Smooth muscle cell (in vitro differentiated cells): ENCODE data around the gene SIPA1L3. TPM values are rescaled to one million over a fixed set of nuclear protein-coding genes. Genes with fewer than 3 reads are reported as not detected.

Experiments
- DNase-seq: peaks from one replicate; lab custom pipeline; 2025; ENCODE audit not compliant: unreplicated experiment; lab: John Stamatoyannopoulos, UW
- H2AFZ ChIP-seq: fragments of 200-600 bp; sonication (generic); 2 replicates; pipeline ENCODE4 v1.6.0; 2016; ENCODE audit warnings: antibody characterized with exemption, low read depth, mild to moderate bottlenecking
- H3F3A ChIP-seq: fragments of 200-600 bp; sonication (generic); 2 replicates; pipeline ENCODE4 v1.6.0; 2017; ENCODE audit warnings: antibody characterized with exemption, low read depth
- H3K27ac ChIP-seq: fragments of 200-600 bp; sonication (generic); 2 replicates; pipeline ENCODE4 v1.5.1; 2016; ENCODE audit warnings: low read depth, mild to moderate bottlenecking
- H3K27me3 ChIP-seq: fragments of 200-600 bp; sonication (generic); 2 replicates; pipeline ENCODE4 v1.6.1; 2016; ENCODE audit warnings: low read depth, mild to moderate bottlenecking
- H3K36me3 ChIP-seq: fragments of 200-600 bp; sonication (generic); 2 replicates; pipeline ENCODE4 v1.5.1; 2016; ENCODE audit warnings: low read depth
- H3K4me1 ChIP-seq: fragments of 200-600 bp; sonication (generic); 2 replicates; pipeline ENCODE4 v1.5.1; 2016; ENCODE audit warnings: low read depth
- H3K4me2 ChIP-seq: fragments of 200-600 bp; sonication (generic); 2 replicates; pipeline ENCODE4 v1.6.0; 2016; ENCODE audit warnings: mild to moderate bottlenecking
- H3K4me3 ChIP-seq: fragments of 200-600 bp; sonication (generic); 2 replicates; pipeline ENCODE4 v1.5.1; 2016; ENCODE audit warnings: mild to moderate bottlenecking
- H3K79me2 ChIP-seq: fragments of 200-600 bp; sonication (generic); 2 replicates; pipeline ENCODE4 v1.6.0; 2016; ENCODE audit warnings: low read depth, mild to moderate bottlenecking
- H3K9ac ChIP-seq: fragments of 200-600 bp; sonication (generic); 2 replicates; pipeline ENCODE4 v1.6.0; 2016; ENCODE audit warnings: low read depth
- H3K9me3 ChIP-seq: fragments of 200-600 bp; sonication (generic); replicated peaks from 2 replicates; pipeline ENCODE4 v1.5.1; 2016; ENCODE audit warnings: low read depth
- H4K20me1 ChIP-seq: fragments of 200-600 bp; sonication (generic); 2 replicates; pipeline ENCODE4 v1.6.0; 2016; ENCODE audit warnings: low read depth
- WGBS: methylation state at CpG from one replicate; pipeline ENCODE4 v1.1.7; 2016; ENCODE audit warnings: low lambda C conversion rate; 5-methylcytosine and 5-hydroxymethylcytosine counted together
- polyA plus RNA-seq: library from polyadenylated mRNA; unstranded; fragments of >200 nt; fragmentation: Nextera tagmentation; extraction: Ambion mirVana; gene quantifications from 2 replicates; pipeline ENCODE4 v1.2.1, GENCODE V29; 2016
- total RNA-seq: library from RNA; depleted of rRNA; stranded (reverse); fragments of >200 nt; gene quantifications from 2 replicates; pipeline ENCODE4 v1.2.3, GENCODE V29; 2014
- TF ChIP-seq, protein P1 (sequence below): fragments of 200-600 bp; sonication (generic); IDR thresholded peaks from 2 replicates; pipeline ENCODE4 v1.5.1; 2017; ENCODE audit warnings: borderline replicate concordance, mild to moderate bottlenecking, antibody characterized with exemption; ENCODE audit not compliant: insufficient read depth, poor library complexity, severe bottlenecking

SIPA1L3 gene
- total and polyA plus RNA-seq, 2 experiments from 2014 or later, result 6.5 to 7.6 TPM

DNA sequence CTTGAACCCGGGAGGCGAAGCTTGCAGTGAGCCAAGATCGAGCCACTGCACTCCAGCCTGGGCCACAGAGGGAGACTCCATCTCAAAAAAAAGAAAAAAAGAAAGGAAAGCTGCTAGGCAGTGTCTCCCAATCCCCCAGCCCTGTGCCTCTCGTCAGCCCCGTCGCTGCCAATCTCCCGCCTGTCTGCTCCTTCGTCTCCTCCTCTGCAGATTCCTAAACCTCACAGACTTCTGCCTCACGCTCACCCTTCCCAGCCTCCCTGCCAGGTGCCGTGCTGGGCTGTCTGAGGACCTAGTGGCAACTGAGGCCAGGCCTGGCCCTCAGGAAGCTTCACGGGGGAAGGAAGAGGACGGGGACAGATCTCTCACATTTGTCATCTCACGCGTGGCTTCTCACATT lies 295.5 kb downstream of the SIPA1L3 start:
- no peaks in the 10 kb centered on the region for H3K27me3 ChIP-seq
- H3K79me2 ChIP-seq, result no peaks in the 10 kb centered on the region
- H3K4me2 ChIP-seq, result no peak overlapping the region
- no peak overlapping the region for H2AFZ ChIP-seq
- no peaks in the 10 kb centered on the region for H3K9me3 ChIP-seq
- H3K4me3 ChIP-seq, result no peak overlapping the region
- no peak overlapping the region for H3K27ac ChIP-seq
- H3K36me3 ChIP-seq, result no peaks in the 10 kb centered on the region
- WGBS, result 90% methylated on average over 13 of the region's 14 CpGs
- TF ChIP-seq, protein P1, sequence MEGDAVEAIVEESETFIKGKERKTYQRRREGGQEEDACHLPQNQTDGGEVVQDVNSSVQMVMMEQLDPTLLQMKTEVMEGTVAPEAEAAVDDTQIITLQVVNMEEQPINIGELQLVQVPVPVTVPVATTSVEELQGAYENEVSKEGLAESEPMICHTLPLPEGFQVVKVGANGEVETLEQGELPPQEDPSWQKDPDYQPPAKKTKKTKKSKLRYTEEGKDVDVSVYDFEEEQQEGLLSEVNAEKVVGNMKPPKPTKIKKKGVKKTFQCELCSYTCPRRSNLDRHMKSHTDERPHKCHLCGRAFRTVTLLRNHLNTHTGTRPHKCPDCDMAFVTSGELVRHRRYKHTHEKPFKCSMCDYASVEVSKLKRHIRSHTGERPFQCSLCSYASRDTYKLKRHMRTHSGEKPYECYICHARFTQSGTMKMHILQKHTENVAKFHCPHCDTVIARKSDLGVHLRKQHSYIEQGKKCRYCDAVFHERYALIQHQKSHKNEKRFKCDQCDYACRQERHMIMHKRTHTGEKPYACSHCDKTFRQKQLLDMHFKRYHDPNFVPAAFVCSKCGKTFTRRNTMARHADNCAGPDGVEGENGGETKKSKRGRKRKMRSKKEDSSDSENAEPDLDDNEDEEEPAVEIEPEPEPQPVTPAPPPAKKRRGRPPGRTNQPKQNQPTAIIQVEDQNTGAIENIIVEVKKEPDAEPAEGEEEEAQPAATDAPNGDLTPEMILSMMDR, result no peak
- no peaks in the 10 kb centered on the region for H3K4me1 ChIP-seq
- no peak for DNase-seq
- H4K20me1 ChIP-seq, result no peaks in the 10 kb centered on the region
- H3K9ac ChIP-seq, result no peak overlapping the region
- no peaks in the 10 kb centered on the region for H3F3A ChIP-seq

DNA sequence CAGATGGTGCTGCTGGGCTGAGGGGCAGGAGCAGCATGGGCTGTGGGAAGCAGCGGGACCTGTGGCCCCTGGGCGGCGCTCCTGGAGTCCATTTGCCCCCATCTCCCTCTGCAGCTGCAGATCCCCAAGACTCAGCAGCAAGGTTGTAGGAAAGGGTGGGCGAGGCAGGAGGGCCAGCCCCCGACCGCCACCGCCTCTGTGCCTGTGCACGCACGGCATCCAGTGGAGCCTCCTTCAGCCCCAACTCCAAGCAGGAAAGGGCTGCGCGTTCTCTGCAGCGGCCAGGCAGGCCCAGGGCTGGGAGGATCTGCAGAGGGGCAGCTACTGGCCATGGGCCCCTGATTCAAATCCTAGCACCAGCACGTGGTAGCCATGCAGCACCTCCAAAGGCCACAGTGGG lies 296.2 kb downstream of the SIPA1L3 start:
- TF ChIP-seq, protein P1, result no peak
- DNase-seq, result no peak
- no peaks in the 10 kb centered on the region for H3K79me2 ChIP-seq

DNA sequence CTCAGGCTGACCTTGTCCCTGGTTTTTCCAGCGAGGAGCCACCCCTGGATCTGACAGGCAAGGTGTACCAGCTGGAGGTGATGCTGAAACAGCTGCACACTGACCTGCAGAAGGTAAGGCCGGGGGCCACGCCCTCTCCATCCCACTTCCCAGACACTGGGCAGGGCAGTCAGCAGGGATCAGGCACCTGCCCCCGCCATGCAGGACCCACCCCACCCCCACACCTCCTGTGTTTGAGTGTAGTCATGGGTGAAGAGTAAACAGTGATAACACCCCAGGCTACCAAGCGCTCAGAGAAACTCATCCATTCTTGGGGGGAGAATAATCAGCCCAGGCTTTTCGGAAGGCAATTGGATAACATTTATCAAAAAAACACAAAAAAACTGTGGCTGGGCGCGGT lies 297.1 kb downstream of the SIPA1L3 start:
- Histone ChIP-seq H4K20me1 (no peaks in the 10 kb centered on the region), H3K9ac (no peak overlapping the region), H3K36me3 (no peaks in the 10 kb centered on the region), H3K9me3 (no peaks in the 10 kb centered on the region), H3K79me2 (no peaks in the 10 kb centered on the region), H3K27me3 (peaks cover 6% of the 10 kb centered on the region), H2AFZ (no peak overlapping the region), H3K4me3 (no peak overlapping the region), H3K4me1 (peaks cover 3% of the 10 kb centered on the region), H3K4me2 (no peak overlapping the region), H3F3A (no peaks in the 10 kb centered on the region), H3K27ac (no peak overlapping the region)
- WGBS, result 98% methylated on average over 8 of the region's 8 CpGs
- DNase-seq, result no peak
- TF ChIP-seq, protein P1, result no peak

More for the DNA sequence above, 296.2 kb downstream of the SIPA1L3 start:
- Histone ChIP-seq H4K20me1 (no peaks in the 10 kb centered on the region), H2AFZ (no peak overlapping the region), H3K27me3 (no peaks in the 10 kb centered on the region), H3F3A (no peaks in the 10 kb centered on the region), H3K9me3 (no peaks in the 10 kb centered on the region), H3K4me3 (no peak overlapping the region), H3K9ac (no peak overlapping the region), H3K4me2 (no peak overlapping the region), H3K36me3 (no peaks in the 10 kb centered on the region), H3K27ac (no peak overlapping the region), H3K4me1 (no peaks in the 10 kb centered on the region)
- WGBS, result 91% methylated on average over 13 of the region's 13 CpGs

DNA sequence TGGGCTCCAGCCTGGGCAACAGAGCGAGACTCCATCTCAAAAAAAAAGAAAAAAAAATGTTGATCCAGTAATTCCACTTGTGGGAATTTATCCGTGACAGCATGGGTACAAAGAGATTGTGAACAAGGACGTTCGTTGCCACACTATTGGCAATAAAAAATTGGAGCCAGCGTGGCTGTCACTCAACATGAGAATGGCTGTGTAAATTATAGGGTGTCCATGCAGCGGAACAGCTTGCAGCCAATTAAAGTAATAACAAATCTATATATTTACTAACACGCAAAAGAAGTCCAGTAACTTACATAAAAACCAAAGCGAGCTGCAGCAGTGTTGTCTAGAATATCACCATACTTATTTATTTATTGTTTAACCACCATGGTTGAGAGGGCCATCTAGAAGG lies 297.7 kb downstream of the SIPA1L3 start:
- TF ChIP-seq, protein P1, result no peak
- WGBS, result 94% methylated on average over 8 of the region's 8 CpGs
- no peak overlapping the region for H3K9ac ChIP-seq
- peaks cover 13% of the 10 kb centered on the region for H3K27me3 ChIP-seq
- H3K9me3 ChIP-seq, result no peaks in the 10 kb centered on the region
- no peak overlapping the region for H3K4me2 ChIP-seq
- no peaks in the 10 kb centered on the region for H4K20me1 ChIP-seq
- no peaks in the 10 kb centered on the region for H3F3A ChIP-seq
- no peak overlapping the region for H2AFZ ChIP-seq
- no peak for DNase-seq
- no peaks in the 10 kb centered on the region for H3K79me2 ChIP-seq
- H3K4me3 ChIP-seq, result no peak overlapping the region
- H3K27ac ChIP-seq, result no peak overlapping the region
- no peaks in the 10 kb centered on the region for H3K36me3 ChIP-seq
- H3K4me1 ChIP-seq, result peaks cover 10% of the 10 kb centered on the region
